RCC 7860 (cell line): Measurements from ENCODE around the gene AGAP1.

Experiments used
- DNase-seq: peaks from one replicate; pipeline ENCODE4 v3.0.0-alpha.2; 2015; ENCODE audit warnings: low spot score
- FAIRE-seq: peaks from 2 replicates; lab custom pipeline; 2012; peaks lifted over from hg19 to GRCh38; lab: Jason Lieb, UNC

Gene AGAP1

GRCh38 chr2:235603659-235604058 lies 109.8 kb downstream of the AGAP1 start:
- DNase-seq, result no peak
- no peak for FAIRE-seq

- no peak for DNase-seq
- no peak for FAIRE-seq
These were observed 111.6 kb downstream of the AGAP1 start for GRCh38 chr2:235605312-235606003.

GRCh38 chr2:235606004-235606715 lies 112.3 kb downstream of the AGAP1 start:
- FAIRE-seq, result no peak
- DNase-seq, result no peak

DNA sequence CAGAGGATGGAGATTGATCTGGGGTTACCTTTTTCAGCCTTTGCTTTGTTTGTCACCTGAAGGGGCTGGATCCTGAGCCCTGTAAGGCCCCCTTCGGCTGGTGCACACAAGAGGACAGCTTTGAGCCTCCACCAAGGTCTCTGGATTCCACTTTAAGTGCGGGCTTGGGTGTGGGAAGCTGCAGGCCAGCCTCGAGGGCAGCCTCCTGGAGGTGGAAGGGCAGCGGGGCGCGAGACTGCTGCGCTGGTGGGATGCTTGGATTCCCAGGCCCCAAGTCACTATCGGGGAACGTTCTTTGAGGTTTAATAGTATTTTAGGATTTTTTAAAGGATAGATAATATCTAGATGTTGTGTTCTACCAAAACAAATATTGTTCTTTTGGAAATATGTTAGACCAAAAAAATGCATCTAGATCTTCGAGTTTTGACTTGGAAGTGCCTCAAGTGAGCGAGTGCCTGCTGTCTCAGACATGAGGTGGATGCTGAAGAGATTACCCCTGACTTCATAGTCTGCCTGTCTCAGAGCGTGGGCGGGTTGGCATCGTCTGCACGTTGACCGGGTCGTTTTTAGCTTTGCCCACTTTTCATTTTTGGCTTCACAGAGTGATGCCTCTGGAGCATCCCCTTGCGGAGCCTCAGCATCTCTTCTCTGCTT lies 113.8 kb downstream of the AGAP1 start:
- FAIRE-seq (no peak), DNase-seq (no peak)

DNA sequence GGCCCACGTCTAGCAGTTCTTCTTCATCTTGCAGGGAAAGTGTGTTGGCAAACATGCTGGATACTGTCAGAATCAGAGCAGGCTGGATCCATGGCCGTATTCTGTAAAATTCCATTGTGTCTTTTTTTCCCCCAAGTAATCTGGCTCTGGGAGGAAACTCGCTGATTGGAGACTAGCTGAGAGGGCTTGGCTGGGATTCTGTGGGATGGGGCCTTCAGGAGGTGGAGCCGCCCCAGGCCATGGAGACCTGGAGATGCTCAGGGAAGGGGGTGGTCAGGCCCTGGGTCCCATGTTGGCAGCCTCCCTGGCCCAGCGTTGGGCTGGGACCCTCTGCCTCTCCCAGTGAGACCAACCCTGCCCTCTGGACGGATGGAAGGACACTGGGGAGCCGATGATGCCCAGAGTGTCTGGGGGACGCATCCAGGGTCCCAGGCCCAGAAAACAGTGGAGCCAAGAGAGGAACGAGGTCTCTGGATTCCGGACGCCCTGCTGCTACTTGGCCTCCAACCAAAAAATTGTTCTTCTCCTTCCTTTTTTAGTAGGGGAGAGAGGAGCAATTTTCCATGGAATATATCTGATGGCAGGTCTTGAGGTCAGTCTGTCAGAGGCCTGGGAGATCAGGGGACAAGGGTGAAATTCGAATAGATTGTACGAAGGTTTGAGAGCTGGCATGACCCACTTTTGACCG lies 114.5 kb downstream of the AGAP1 start:
- DNase-seq (no peak), FAIRE-seq (no peak)

DNA sequence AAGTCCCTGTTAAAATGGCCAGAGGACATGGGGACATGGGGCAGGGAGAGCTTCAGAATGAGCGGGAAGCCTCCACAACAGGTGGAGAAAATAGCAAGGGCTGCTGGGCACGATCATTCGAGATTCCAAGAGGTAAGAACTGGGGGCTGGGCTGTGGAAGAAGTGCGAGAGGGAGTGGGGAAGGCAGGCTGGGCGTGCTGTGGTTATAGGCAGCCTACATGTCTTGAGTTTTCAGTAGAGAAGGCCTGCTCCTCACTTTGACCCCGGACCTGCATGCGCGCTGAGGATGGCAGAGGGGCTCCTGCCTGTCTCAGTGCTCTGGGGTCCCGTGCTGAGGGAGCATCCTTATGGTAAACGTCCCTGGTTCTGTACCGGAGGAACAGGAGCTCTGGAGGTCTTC lies 115.5 kb downstream of the AGAP1 start:
- no peak for FAIRE-seq
- no peak for DNase-seq

DNA sequence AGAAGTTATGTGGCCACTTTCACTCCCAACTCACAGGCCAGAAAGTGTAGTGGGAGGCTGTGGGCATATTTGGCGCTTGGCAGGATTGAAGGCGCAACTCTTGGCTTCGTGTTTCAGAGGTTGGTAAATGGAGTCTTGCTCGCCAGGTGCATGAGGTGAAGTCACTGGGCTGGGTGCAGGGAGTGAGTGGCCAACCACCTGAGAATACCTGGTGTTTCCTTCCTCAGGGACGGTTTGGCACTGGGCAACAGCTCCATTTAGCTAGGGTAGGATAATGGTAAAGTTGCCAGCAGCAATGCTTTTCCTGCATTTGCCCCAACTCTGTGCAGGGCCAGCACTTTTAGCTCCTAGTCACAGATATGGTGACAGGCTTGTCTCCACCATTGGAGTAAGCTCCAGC lies 115.9 kb downstream of the AGAP1 start:
- FAIRE-seq (no peak), DNase-seq (no peak)

DNA sequence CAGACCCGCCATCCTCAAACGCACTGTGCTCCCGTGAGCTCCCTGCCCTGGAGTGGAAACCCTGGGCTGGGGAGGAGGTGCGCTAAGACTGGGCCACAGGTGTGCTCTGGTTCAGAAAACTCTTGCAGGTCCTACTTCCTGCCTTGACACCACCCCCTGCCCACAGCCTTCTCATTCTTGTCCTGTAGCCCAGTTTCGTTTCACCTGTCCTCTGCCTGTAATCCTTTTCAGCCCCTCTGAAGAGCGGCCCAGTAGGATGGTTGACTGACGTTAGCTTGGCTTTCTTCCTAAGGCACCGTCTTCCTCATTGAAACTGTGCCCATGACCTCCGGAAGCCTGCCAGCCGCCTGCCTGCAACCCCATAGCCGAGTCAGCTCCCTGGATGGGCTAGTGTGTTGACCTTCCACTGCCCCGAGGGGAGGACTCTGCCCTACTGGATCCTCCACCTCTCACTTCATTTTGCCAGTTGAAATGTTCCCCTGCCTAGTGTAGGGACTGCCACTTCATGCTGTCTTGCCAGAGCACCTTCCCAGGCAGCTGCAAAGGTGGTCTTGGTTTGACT lies 116.9 kb downstream of the AGAP1 start:
- DNase-seq, result no peak
- FAIRE-seq, result no peak

- DNase-seq (no peak), FAIRE-seq (no peak)
These were observed 117.5 kb downstream of the AGAP1 start for GRCh38 chr2:235611349-235611748.

DNA sequence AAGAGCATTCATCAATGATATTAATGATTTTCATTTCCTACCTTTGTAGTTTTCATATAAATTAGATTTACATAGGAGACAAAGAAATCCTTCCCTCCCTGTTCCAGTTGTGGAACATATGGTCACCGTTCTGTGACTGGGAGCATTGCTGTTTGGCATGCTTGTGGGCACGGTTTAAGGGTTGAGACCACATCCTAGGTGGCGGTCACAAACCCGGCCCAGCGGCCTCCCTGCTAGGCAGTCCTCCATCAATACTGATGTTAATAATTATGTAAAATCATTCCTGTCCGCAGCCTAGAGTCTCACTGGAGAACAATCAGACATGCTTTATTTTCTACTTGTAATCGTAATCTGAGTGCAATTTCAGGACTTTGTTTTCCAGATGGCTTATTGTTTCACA lies 117.9 kb downstream of the AGAP1 start:
- no peak for DNase-seq
- no peak for FAIRE-seq

GRCh38 chr2:235612181-235612950 lies 118.5 kb downstream of the AGAP1 start:
- FAIRE-seq, result no peak

DNA sequence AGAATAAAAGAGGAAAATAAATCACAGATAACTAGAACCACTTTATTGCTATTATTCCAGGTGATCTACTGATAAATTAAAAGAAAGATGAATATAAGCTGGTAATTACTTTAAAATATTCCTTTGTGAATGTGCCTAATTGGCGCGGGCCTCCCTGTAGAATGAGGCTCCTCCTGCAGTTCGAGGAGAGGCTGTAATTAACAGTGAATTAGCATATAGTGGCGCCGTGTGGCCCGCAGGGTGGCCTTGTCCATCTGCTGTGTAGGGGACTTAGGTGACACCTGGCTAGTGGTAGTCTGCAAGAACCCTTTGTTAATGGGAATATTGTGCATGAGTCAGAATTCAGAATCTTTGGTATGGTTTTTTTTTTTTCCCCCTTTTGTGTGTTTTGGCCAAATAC lies 119.8 kb downstream of the AGAP1 start:
- no peak for DNase-seq
- FAIRE-seq, result no peak

More at GRCh38 chr2:235612181-235612950, 118.5 kb downstream of the AGAP1 start:
- DNase-seq, result no peak

DNA sequence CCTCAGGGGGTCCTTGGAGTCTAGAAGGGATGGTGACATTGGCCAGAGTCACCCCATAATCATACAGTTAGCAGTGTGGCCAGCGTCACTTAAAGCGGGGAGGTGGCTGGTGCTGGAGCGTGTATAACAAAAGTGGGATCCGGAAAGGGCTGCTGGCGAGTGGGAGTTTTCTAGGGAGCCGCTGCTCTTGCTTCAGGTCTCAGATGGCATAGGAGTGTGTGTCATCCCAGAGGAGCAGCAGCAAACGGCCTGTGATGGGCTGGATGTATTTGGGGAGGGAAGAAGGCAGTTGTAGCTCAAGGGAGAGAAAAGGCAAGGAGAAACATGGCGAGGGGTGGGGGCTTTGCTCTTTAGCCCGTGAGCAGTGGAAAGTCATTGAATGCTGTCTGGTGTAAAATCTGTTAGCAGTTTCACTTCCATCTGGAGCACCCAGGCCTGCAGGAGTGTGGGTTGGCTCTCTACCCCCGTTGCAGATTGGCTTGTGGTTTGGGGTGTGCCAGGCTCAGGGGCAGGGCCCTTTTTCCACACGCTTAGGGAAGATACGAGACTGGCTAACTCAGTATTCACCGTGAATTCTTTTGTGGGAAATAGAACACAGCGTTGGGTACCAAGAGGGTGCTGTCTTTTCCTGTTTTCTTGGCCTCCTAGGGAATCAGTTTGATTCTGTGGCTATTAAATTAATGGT lies 120.5 kb downstream of the AGAP1 start:
- FAIRE-seq, result no peak
- no peak for DNase-seq

DNA sequence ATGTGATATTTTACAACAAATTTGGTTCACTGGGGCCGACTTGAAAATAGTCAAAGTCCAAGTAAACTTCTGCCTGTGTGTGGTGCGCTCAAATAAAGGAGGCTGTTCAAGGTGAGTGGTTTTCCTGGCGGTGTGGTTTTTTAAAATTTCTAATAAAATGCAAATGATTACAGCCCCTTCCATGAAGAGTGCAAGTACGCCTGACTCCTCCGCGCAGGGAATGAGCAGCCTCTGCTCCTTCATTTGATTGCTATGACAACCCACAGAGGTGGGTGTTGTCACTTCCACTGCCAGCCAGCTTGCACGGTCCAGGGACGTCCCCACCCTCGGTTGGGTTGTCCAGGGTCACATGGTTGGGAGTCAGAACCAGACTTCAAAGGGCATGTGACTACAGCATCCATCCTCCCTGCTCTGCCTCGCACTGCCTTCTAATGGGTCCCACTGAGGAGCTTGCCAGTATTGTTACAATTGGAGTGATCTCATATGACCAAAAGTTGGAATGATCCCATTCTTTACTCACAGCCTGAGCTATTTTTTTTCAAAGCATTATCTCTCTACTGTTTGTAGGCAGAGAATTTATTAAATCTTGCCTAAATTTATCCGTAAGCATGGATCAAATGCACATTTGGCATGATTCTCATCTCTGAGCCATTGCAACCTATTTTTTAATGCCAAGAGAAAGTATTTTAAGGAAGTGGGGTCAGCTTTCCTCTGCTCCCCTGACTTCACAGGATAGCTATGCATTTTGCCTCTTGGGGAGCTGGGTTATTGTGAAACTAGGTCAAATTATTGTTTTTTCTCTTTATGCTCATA lies 121.3 kb downstream of the AGAP1 start:
- no peak for DNase-seq
- no peak for FAIRE-seq

DNA sequence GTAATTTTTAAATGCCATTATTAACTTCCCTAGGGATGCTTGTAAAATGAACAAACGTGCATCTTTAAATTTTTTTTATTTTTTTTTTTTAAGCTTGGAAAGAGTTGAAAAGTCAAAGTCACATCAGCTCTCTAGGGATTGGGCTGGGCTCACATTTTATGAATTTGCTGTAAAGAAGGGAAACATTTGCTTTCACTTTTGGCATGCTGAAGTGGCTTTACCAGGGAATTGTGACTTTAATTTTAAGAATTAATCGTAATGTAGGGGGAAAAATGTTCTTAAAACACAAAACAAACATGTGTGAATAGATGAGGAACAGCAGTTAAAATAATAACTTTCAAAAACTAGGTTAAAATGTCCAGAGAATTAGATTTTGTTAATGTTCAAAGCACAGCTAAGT lies 123.0 kb downstream of the AGAP1 start:
- FAIRE-seq (no peak), DNase-seq (no peak)

DNA sequence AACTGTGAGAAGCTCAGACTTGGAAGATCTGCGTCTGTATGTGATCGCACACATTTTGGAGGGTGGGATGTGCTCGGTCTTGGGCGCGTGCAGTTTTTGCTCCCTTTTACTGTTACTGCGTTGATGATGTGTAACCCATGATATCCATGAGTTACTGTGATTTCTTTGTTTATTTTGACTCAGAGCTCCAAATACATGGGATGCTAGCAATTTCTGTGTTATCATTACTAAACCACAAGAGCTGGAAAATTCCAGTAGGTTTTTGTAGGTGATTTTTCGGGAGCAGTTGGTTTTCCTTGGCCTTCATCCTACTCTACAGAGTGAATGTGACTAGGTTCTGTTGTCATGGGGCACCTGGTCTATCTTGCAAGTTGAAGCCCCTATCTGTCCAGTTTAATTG lies 124.2 kb downstream of the AGAP1 start:
- DNase-seq (no peak), FAIRE-seq (no peak)

DNA sequence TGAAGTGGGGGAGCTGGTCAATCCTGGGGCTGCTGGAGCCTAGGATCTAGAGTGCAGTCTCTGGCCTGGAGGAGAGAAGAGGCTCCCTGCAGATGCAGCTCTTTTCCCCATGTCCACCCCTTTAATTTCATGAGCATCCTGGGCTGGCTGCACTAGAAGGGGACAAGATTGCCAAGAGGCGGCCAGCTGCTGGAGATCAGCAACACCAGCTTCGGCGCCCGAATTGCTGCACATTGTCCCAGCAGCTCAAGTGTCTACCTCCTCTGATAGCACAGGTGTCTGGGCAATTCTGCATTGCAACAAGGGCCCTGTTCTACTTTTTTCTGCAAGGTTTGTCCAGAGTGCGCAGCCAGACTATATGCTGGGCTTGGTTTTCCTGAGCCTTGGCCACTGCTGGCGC lies 125.7 kb downstream of the AGAP1 start:
- no peak for DNase-seq
- FAIRE-seq, result no peak

DNA sequence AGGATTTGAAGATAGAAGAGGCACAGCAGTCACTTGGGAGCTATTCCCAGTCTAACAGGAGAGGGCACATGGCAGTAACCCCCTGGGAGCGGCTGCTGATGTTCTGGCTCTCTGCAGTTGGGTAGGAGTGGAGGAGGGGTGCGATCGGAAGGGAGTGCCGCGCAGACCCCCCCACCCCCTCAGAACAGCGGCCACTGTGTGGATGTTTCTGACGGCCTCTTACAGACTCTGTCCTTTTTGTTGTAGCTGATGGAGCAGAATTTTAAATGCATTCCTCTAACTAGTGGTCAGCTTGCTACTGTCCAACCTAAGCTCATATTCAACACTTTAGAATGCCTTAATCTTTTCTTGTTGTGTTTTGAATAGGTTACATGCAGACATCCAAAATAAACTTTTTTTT lies 127.9 kb downstream of the AGAP1 start:
- FAIRE-seq, result no peak
- no peak for DNase-seq

DNA sequence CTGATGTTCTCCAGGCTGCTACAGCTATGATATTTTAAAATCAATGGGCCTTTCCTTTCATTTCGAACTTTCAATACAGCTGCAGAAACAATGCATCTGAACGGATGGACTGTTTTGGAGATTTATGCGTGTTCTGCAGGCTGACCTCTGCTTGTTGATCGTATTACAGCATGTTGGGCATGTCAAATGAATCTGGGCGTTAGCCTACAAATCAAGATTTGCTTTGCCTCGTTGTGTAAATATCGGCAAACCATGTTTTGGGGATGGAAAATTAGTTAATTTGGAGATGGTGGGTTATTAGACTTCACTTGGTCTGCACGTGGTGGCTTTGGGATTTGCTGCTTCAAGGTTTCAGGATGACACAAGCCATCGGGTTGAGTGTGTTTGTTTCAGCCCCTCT lies 129.3 kb downstream of the AGAP1 start:
- FAIRE-seq (no peak), DNase-seq (no peak)
